ENCODE data around the gene CDK11A.
A peak's percentile ranks its signal among the peaks of the same experiment; 100 is the strongest.

Gene CDK11A

DNA sequence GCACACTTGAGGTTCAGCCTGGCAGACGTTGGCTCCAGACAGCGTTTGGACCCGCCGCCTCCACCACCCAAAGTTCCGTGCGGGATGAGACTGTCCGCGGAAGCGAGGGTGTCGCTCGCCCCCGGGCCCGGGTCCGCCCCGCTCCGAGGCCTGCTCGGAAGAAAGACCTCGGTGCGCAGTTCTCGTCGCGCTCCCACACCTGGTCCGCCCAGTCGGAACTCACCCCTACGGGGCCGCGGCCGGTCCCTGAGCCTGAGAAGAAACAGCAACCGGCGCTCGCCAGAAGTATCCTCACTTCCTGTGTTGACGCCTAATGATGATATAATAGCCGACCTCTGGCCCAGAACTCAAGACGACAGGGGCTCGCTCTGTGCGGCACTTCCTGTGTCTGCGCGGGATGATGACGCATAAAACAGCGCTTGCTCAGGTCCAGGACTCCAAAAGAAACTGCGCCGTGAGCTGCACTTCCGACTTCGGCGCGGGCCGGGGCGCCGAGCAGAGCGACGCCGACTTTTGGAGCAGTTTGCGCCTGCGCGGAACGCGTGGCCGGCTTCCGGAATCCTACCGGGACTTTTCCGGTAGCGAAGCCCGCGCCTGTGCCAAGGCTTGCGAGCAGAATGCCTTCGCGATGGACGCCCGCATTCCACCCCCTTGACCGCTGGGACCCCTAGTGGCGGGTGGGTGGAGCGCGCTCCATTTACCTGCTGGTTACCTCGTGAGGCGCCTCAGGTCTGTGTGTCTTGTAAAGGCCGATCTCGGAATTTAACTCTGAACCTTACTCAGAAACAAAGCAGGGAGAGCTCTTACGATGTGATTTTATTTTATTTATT is at the start of gene CDK11A:
CDK11A (minus strand) TSS at position 323 of the 830 bp plus-strand sequence. CDS start 1,539 bp downstream, outside the sequence.
- DNase-seq: peak; percentile 96

GRCh38 chr1:1773874-1774273 is 49.7 kb upstream of the CDK11A start:
- DNase-seq: no peak

- DNase-seq: no peak
Measured at GRCh38 chr1:1771096-1771495, 46.9 kb upstream of the CDK11A start.

- DNase-seq: no peak
Measured at GRCh38 chr1:1770102-1770501, 45.9 kb upstream of the CDK11A start.

GRCh38 chr1:1768249-1768992 is 44.3 kb upstream of the CDK11A start:
- no peak for DNase-seq

DNA sequence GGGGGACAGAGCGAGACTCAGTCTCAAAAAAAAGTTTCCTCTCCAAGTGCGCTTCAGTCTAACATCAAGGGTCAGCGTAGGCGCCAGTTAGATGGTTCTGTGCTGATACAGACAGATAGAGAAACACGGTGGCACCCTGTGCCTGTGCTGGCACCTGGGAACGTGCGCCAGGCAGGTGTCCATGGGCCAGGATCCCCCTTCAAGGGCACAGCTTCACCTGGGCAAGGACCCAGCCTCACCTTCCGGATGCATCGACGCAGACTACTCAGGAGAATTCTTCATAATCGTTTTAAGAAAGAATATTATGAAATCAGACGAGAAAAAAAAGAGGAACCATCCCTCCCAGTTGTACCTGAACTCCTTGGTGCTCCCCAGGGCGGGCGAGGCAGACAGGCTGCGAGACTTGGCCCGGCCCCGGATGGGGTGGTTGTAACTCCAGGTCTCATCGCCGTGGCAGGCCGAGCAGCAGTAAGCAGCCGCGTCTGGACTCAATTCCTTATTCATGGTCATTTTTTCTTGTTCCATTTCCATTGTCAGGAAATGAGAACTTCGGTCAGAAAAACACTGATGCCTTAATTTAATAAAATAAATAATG is 40.8 kb upstream of the CDK11A start:
- DNase-seq: no peak

DNA sequence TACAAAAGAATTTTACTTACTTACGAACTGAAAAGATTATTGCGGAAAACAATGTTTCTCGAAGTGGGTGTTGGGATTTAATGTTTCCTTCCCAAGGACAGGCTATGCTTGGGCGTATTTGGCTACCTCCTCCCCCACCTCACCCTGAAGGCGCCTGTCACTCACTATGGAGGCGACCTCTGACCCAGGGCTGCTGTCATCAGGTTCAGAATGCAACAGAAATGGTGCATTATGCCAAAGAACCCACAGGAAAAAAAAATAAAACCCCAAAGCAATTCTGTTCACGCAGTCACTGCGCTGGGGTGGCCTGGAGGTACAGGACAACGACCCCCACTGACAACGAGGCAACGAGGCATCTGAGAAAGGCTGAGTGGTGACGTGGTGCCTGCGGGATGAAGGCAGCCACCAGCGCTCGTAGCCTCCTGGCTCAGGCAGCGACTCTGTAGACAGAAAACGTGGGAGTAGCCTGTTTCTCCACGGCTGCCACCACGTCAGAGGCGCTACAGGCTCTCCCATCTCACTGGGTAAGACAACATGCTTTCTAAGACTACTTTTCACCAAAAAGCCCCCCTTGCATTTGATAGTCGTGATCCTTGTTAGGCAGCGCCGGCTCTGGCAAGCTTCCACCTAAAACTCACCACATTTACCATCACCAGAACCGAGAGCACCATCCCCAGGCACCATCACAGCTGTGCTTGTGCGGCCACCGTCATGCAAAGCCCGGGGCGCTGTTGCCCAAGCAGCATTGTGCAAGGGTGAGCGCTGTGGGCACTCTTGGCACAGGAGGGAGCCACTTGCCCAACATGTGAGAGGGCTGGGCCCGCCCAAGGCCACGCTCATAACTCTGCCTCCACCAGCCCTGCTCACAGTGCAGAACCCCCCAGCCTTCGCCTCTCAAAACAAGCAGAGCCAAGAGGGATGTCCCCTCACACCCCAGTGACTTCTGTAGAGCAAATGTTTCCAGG is 39.8 kb upstream of the CDK11A start:
- DNase-seq: peak; percentile 65

- no peak for DNase-seq
Measured at GRCh38 chr1:1761504-1762376, 37.6 kb upstream of the CDK11A start.

DNA sequence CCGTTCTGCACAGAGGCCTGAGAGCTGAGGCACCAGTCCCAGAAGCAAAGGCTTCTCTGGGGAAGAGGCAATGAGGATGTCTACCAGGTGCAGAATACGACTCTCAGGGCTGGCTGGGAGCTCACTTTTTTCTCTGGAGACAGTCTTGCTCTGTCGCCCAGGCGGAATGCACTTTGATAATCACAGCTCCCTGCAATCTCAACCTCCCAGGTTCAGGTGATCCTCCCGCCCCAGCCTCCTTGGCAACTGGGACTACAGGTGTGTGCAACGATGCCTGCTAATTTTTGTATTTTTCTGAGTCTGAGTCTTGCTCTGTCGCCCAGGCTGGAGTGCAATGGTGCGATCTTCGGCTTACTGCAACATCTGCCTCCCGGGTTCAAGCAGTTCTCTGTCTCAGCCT is 36.6 kb upstream of the CDK11A start:
- DNase-seq: no peak

DNA sequence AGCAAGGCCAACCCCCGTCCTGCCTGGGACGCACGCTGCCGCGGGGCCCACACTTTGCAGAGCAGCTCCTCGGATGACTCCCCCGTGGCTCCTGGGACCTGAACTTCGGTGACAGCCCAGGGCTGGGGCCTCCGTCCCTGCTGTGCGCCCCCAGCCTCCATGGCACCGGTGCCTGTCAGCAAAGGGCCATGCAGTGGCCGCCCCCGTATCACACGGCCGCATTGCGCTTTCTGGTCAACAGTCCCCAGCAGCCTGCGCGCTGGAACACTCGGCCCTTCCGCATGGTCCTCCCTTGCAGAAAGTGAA is 36.1 kb upstream of the CDK11A start:
- DNase-seq: no peak

DNA sequence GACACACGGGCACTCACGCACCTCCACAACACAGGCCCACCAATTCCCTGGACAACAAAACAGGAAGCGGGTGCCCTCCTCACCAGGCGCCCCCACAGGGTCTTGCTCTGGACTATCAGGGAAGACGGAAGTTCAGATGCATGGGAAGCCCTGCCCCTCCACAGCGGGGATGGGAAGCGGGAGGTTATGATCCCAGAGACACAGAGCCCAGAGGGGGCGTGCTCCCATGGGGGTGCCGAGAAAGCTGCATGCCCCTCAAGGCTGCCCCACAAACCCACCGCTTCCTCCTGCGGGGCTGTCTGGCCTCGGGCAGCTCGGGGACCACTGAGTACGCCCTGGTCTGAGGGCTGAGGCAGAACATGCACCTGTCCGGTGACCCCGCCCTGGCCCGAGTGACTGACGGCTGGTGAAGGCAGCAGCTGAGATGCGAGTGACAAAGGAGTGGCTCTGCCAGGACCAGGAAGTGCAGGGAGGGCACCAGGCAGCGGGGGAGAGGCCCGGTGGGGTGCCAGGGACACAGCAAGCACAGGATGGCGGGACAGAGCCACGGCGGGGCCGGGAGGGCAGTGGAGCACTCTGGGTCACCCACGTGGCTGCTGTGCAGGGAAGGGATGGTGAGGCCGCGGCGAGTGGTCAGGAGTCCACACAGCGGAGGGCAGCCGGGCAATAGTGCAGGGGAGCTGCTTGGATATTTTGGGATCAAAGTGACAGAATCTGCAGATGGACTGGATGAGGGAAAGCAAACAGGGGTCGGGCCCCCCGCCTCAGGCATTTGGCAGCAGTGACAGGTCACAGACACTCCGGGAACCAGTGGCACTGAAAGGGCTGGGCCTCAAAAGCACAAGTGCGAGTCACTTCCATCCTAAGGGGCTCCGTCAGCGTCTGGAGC is 35.5 kb upstream of the CDK11A start:
- DNase-seq: no peak

GRCh38 chr1:1758692-1759455 is 34.7 kb upstream of the CDK11A start:
- no peak for DNase-seq

- no peak for DNase-seq
Measured at GRCh38 chr1:1758059-1758621, 34.0 kb upstream of the CDK11A start.

DNA sequence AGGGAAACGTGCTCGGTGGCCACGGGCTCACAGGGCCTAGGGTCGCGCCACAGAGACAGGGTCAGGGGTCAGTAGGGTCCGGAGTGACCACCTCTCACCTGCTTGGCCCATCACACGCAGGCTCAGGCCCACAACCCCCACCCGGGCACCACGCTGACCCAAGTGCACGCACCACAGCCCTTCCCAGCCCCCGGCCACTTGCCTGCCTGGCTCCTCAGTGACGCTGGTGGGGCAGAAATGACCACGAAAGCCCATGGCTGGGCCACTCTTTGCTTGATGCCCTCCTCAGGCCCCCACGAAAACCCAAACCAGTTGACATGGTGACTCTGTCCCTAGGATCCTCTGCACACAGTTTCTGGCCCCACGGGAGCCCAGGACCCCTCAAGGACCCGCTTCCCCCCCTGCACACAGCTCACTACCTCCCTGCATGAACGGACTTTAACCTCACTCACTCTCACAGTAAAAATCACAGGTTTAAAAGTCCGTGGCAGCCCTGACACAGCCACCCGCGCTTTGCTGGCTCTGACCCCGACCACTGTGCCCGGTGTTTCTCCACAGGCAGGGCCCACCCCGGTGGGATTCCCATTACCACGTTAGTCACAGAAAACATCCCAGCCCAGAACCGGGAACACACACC is 33.4 kb upstream of the CDK11A start:
- no peak for DNase-seq

DNA sequence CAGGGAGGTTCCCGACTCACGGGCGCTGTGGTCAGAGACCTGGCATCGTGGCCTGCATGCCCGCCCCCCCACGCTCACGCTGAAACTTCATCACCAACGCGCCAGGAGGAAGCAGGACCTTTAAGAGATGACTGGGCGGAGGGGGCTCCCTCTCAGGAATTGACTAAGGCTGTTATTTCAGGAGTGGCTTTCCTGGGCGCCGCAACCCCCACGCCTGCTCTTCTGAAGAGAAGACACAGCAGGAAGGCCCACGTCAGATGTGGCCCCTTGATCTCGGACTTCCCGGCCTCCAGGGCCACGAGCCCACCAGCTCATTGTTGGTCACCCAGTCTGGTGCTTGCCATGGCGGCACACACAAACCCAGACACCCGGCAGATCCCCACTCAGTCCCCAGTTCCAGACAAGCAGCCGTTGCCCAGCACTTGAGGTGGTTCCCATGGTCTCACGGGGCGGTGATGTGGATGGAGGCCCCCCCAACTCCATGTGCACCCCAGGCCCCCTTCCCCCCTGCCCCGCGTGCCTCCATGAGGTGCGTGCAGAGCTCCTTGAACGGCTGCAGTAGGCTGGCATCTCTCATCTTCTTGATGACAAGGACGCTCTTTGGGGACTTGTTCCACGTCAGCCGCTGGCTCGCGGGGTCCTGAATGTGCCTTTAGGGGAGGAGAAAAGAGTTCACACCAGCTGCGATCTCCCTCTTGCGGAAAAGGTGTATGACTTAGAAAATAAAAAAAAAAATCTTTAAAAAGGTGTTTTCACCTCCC is 32.7 kb upstream of the CDK11A start:
- DNase-seq: no peak

DNA sequence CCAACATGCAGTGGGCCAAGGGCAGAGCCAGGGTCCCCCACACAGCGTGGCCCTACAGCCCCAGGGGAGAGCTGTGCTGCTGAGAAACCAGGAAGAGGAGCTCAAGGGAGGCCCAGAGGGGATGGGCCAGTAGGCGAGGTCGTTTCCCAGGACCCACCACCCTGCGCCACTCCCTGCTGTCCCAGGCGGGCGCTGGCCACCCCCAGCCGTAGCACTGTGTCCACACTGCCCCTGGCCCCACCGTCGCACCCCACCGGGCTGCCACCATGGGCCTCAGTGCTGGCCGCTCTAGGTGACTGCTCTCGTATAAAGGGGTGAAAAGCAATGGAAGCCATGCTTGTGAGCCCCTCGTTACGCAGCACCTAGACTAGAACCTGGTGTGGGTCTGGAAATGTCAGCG is 31.7 kb upstream of the CDK11A start:
- no peak for DNase-seq

GRCh38 chr1:1755426-1755825 is 31.3 kb upstream of the CDK11A start:
- no peak for DNase-seq
